Fibroblast of skin of abdomen (primary cell): Measurements from ENCODE around the gene HOXB4. TPM values are rescaled to one million over a fixed set of nuclear protein-coding genes. Genes with fewer than 3 reads are reported as not detected.
A peak's percentile ranks its signal among the peaks of the same experiment; 100 is the strongest.

ENCODE experiments used
- DNase-seq: peaks from one replicate; pipeline ENCODE4 v3.0.0-alpha.2; 2013
- polyA plus RNA-seq, 2 experiments: library from polyadenylated mRNA; unstranded; fragments of 120-200 nt; gene quantifications; one replicate each; pipeline ENCODE4 v1.2.1, GENCODE V29; 2013; ENCODE audit not compliant: insufficient read length in 2 of 2

The HOXB4 gene
- polyA plus RNA-seq (2013, experiment 1 of 2; ENCODE audit: insufficient read length) = 6.5 TPM
- polyA plus RNA-seq (2013, experiment 2 of 2; ENCODE audit: insufficient read length) = 6.7 TPM

- peak; percentile 86 for DNase-seq
Observed at GRCh38 chr17:48577946-48578615, at the start of gene HOXB4. Gene HOXB4 (minus strand): TSS chr17:48578350. CDS start chr17:48578319, 31 bp downstream.

- no peak for DNase-seq
Observed at GRCh38 chr17:48627118-48627597, 49.0 kb upstream of the HOXB4 start.

- peak; percentile 80 for DNase-seq
Observed at GRCh38 chr17:48626245-48627117, 48.3 kb upstream of the HOXB4 start, which contains the start of gene HOXB9. Gene HOXB9 (minus strand): TSS chr17:48626358. CDS start chr17:48626269, 89 bp downstream.

- DNase-seq = no peak
Observed at GRCh38 chr17:48625495-48626244, 47.5 kb upstream of the HOXB4 start.

GRCh38 chr17:48624544-48625494 lies 46.7 kb upstream of the HOXB4 start:
- DNase-seq = no peak

GRCh38 chr17:48624118-48624517 lies 46.0 kb upstream of the HOXB4 start:
- DNase-seq = no peak

- no peak for DNase-seq
Observed at GRCh38 chr17:48623583-48623982, 45.4 kb upstream of the HOXB4 start.

- no peak for DNase-seq
Observed at GRCh38 chr17:48622857-48623256, 44.7 kb upstream of the HOXB4 start.

GRCh38 chr17:48621410-48622392 lies 43.6 kb upstream of the HOXB4 start:
- no peak for DNase-seq

- no peak for DNase-seq
Observed at GRCh38 chr17:48620461-48621139, 42.5 kb upstream of the HOXB4 start.

GRCh38 chr17:48619826-48620449 lies 41.8 kb upstream of the HOXB4 start:
- no peak for DNase-seq

- peak; percentile 83 for DNase-seq
Observed at GRCh38 chr17:48618256-48618896, 40.2 kb upstream of the HOXB4 start.

GRCh38 chr17:48617471-48618255 lies 39.5 kb upstream of the HOXB4 start:
- no peak for DNase-seq

- DNase-seq = no peak
Observed at GRCh38 chr17:48616717-48617470, 38.7 kb upstream of the HOXB4 start.

- DNase-seq = no peak
Observed at GRCh38 chr17:48615963-48616716, 38.0 kb upstream of the HOXB4 start.
